B cell (primary cell): ENCODE results near the gene PODN. TPM values are rescaled to one million over a fixed set of nuclear protein-coding genes. Genes with fewer than 3 reads are reported as not detected.

Experiments used
- ATAC-seq: fragments of 200-7000 bp; cut with Tn5 transposase; one replicate; pipeline ENCODE4 v1.10.0; 2021; ENCODE audit warnings: low read depth, mild to moderate bottlenecking, moderate number of reproducible peaks, moderate library complexity
- CTCF ChIA-PET: fragments of 350-600 bp; sonication (Branson Sonifier 250); formaldehyde crosslinking; loops from one replicate; lab custom pipeline; 2021; ENCODE audit warnings: antibody characterized with exemption, inconsistent platforms; lab: Charles Lee
- POLR2A ChIA-PET: fragments of 350-600 bp; sonication (Branson Sonifier 250); formaldehyde crosslinking; loops from one replicate; lab custom pipeline; 2021; ENCODE audit warnings: antibody characterized with exemption; lab: Charles Lee
- DNase-seq: peaks from one replicate; pipeline ENCODE4 v3.0.0; 2013
- H2AFZ ChIP-seq: 2 replicates; pipeline ENCODE4 v1.6.1; 2012; ENCODE audit warnings: mild to moderate bottlenecking, low read depth, low read length; ENCODE audit not compliant: insufficient read depth, poor library complexity, severe bottlenecking
- H3K27ac ChIP-seq, 2 donors: 1 replicate in 1 of 2; 2 replicates in 1 of 2; pipeline ENCODE4 v1.5.1; 2012 to 2013; ENCODE audit warnings: low read length in 2 of 2, mild to moderate bottlenecking in 2 of 2, moderate library complexity in 1 of 2
- H3K27me3 ChIP-seq, 4 experiments: fragments of 200-600 bp in 1 of 4; sonication (generic) in 1 of 4; replicated peaks in 1 of 4; 1 replicate in 2 of 4; 2 replicates in 2 of 4; pipeline versions ENCODE4 v1.6.1 to v1.7.0; 2013 to 2016; ENCODE audit warnings: low read length in 3 of 4, mild to moderate bottlenecking in 2 of 4, mixed read lengths in 1 of 4, moderate library complexity in 1 of 4; ENCODE audit not compliant: insufficient read depth in 4 of 4, control insufficient read depth in 3 of 4; ENCODE audit errors: control extremely low read depth in 1 of 4
- H3K36me3 ChIP-seq, 2 experiments: replicated peaks in 1 of 2; 1 replicate in 1 of 2; 2 replicates in 1 of 2; pipeline versions ENCODE4 v1.6.1 to v1.7.1; 2013; ENCODE audit warnings: low read length in 1 of 2; ENCODE audit not compliant: insufficient read depth in 2 of 2, control insufficient read depth in 1 of 2; ENCODE audit errors: control extremely low read depth in 1 of 2, extremely low read depth in 1 of 2
- H3K4me1 ChIP-seq, 2 donors: fragments of 200-600 bp in 1 of 2; sonication (generic) in 1 of 2; 1 replicate in 1 of 2; 2 replicates in 1 of 2; pipeline versions ENCODE4 v1.5.1 to v1.6.1; 2013 to 2017; ENCODE audit warnings: low read length in 2 of 2; ENCODE audit not compliant: control insufficient read depth in 2 of 2, insufficient read depth in 2 of 2
- H3K4me2 ChIP-seq: replicated peaks from 2 replicates; pipeline ENCODE3; 2012; ENCODE audit warnings: mild to moderate bottlenecking, low read depth, low read length; ENCODE audit not compliant: poor library complexity, severe bottlenecking
- H3K4me3 ChIP-seq, 5 experiments: fragments of 200-600 bp in 1 of 5; sonication (generic) in 1 of 5; 1 replicate in 3 of 5; 2 replicates in 2 of 5; pipeline versions ENCODE4 v1.5.1 to v1.7.0; 2011 to 2016; ENCODE audit warnings: low read length in 4 of 5, mild to moderate bottlenecking in 4 of 5, low read depth in 2 of 5, control low read depth in 1 of 5, moderate library complexity in 1 of 5; ENCODE audit not compliant: insufficient read depth in 1 of 5; ENCODE audit errors: control extremely low read depth in 1 of 5, extremely low read depth in 1 of 5
- H3K79me2 ChIP-seq: fragments of 200-600 bp; sonication (generic); one replicate; pipeline ENCODE4 v1.6.0; 2016; ENCODE audit warnings: low read length; ENCODE audit not compliant: control insufficient read depth, insufficient read depth
- H3K9ac ChIP-seq: fragments of 200-600 bp; sonication (generic); 2 replicates; pipeline ENCODE4 v1.6.1; 2017; ENCODE audit warnings: mild to moderate bottlenecking, low read length, moderate library complexity
- H3K9me3 ChIP-seq, 3 donors: one replicate each; pipeline versions ENCODE4 v1.6.1 to v1.7.1; 2013; ENCODE audit warnings: low read length in 2 of 3; ENCODE audit not compliant: control insufficient read depth in 2 of 3, insufficient read depth in 1 of 3; ENCODE audit errors: control extremely low read depth in 1 of 3
- H4K20me1 ChIP-seq: 2 replicates; pipeline ENCODE4 v1.6.0; 2012; ENCODE audit warnings: mild to moderate bottlenecking, low read length; ENCODE audit not compliant: insufficient read depth, control insufficient read depth, poor library complexity, severe bottlenecking
- H3K27ac Mint-ChIP-seq: one replicate; pipeline ENCODE4 v1.8.0; 2021; ENCODE audit warnings: mixed read lengths
- H3K27me3 Mint-ChIP-seq: one replicate; pipeline ENCODE4 v1.8.0; 2021; ENCODE audit warnings: mixed read lengths
- H3K4me1 Mint-ChIP-seq: one replicate; pipeline ENCODE4 v1.8.0; 2021; ENCODE audit warnings: mixed read lengths
- H3K4me3 Mint-ChIP-seq: one replicate; pipeline ENCODE4 v1.8.0; 2021; ENCODE audit warnings: mixed read lengths
- H3K9me3 Mint-ChIP-seq: one replicate; pipeline ENCODE4 v1.8.0; 2022; ENCODE audit warnings: mixed read lengths; ENCODE audit not compliant: insufficient read depth
- CTCF ChIP-seq: fragments of 200-600 bp; IDR thresholded peaks from one replicate; pipeline ENCODE4 v1.8.0; 2022; ENCODE audit warnings: antibody characterized with exemption, mild to moderate bottlenecking
- EZH2 ChIP-seq: IDR thresholded peaks from 2 replicates; pipeline ENCODE4 v1.6.1; 2012; ENCODE audit warnings: borderline replicate concordance, low read depth, mild to moderate bottlenecking, moderate library complexity, low read length; ENCODE audit not compliant: insufficient read depth, poor library complexity, severe bottlenecking
- WGBS: methylation state at CpG from one replicate; pipeline ENCODE4 v1.1.5; 2013; ENCODE audit warnings: missing lambda C conversion rate; ENCODE audit not compliant: insufficient coverage; 5-methylcytosine and 5-hydroxymethylcytosine counted together
- intact Hi-C: fragments of 100-400 bp; cut with micrococcal nuclease; formaldehyde crosslinking; loops from one replicate; pipeline ENCODE4 v1.10.0; 2022
- polyA plus RNA-seq: library from polyadenylated mRNA; depleted of rRNA; stranded (reverse); fragments of >200 nt; gene quantifications from 2 replicates; pipeline ENCODE4 v1.2.3, GENCODE V29; 2012
- total RNA-seq, 2 donors: library from RNA; stranded (reverse); fragments of 120-200 nt in 1 of 2; gene quantifications; 1 replicate in 1 of 2; 2 replicates in 1 of 2; pipeline versions ENCODE4 v1.2.3 to v1.2.4, GENCODE V29; 2013 to 2022

Gene PODN
- total and polyA plus RNA-seq, 2 donors (not counting 1 experiment from before 2014, with no cell fraction given), result not detected

GRCh38 chr1:53081384-53082066 is 19.5 kb downstream of the PODN start:
- H3K27ac ChIP-seq, result no peak overlapping the region
- DNase-seq (no peak), ATAC-seq (no peak)
- WGBS, result 95% methylated on average over 11 of the region's 14 CpGs
- H3K27me3 Mint-ChIP-seq, result no peaks in the 10 kb centered on the region
- H3K27ac Mint-ChIP-seq, result no peak overlapping the region
- no peaks in the 10 kb centered on the region for H4K20me1 ChIP-seq
- POLR2A ChIA-PET, result no interaction called here
- H3K4me3 ChIP-seq, result no peak overlapping the region
- no peaks in the 10 kb centered on the region for H3K27me3 ChIP-seq
- no peak overlapping the region for H3K9ac ChIP-seq
- no peak overlapping the region for H3K4me3 Mint-ChIP-seq
- intact Hi-C loops, result no loop called here
- H3K9me3 ChIP-seq, result no peaks in the 10 kb centered on the region
- no peaks in the 10 kb centered on the region for H3K4me1 ChIP-seq
- no peaks in the 10 kb centered on the region for H3K36me3 ChIP-seq
- no peaks in the 10 kb centered on the region for H3K9me3 Mint-ChIP-seq
- CTCF ChIA-PET, result no interaction called here
- H3K4me1 Mint-ChIP-seq, result no peaks in the 10 kb centered on the region
- TF ChIP-seq EZH2 (no peak), CTCF (no peak)
- no peak overlapping the region for H3K4me2 ChIP-seq
- H2AFZ ChIP-seq, result no peak overlapping the region
- H3K79me2 ChIP-seq, result no peaks in the 10 kb centered on the region

GRCh38 chr1:53082826-53083455 is 20.9 kb downstream of the PODN start:
- H3K9me3 Mint-ChIP-seq, result no peaks in the 10 kb centered on the region
- H3K9ac ChIP-seq, result no peak overlapping the region
- no peaks in the 10 kb centered on the region for H3K27me3 ChIP-seq
- ATAC-seq (no peak), DNase-seq (no peak)
- no peaks in the 10 kb centered on the region for H4K20me1 ChIP-seq
- no peaks in the 10 kb centered on the region for H3K4me1 ChIP-seq
- no peaks in the 10 kb centered on the region for H3K4me1 Mint-ChIP-seq
- H3K36me3 ChIP-seq, result no peaks in the 10 kb centered on the region
- TF ChIP-seq CTCF (no peak), EZH2 (no peak)
- H3K9me3 ChIP-seq, result no peaks in the 10 kb centered on the region
- POLR2A ChIA-PET, result no interaction called here
- no peak overlapping the region for H3K4me3 Mint-ChIP-seq
- H3K4me2 ChIP-seq, result no peak overlapping the region
- H3K27ac ChIP-seq, result no peak overlapping the region
- intact Hi-C loops, result no loop called here
- no peak overlapping the region for H2AFZ ChIP-seq
- H3K4me3 ChIP-seq, result no peak overlapping the region
- no peaks in the 10 kb centered on the region for H3K27me3 Mint-ChIP-seq
- H3K79me2 ChIP-seq, result no peaks in the 10 kb centered on the region
- CTCF ChIA-PET, result interaction anchor here (0.6 kb wide), 1 partner anchor 254 kb away, joined by 3 read pairs; no protein-coding TSS in a partner anchor
- 85% methylated on average over 9 of the region's 13 CpGs for WGBS
- no peak overlapping the region for H3K27ac Mint-ChIP-seq
